OCI-LY3 (cell line): ENCODE measurements around the gene ADRA2B.

ENCODE experiments used
- CTCF ChIP-seq: fragments of 200-600, 300-600 bp; sonication (generic); IDR thresholded peaks from 2 replicates; pipeline ENCODE4 v1.5.1; 2014; ENCODE audit warnings: antibody characterized with exemption, low read length, low read depth
- EZH2phosphoT487 ChIP-seq: fragments of 200-600 bp; shearing (Covaris generic); IDR thresholded peaks from 2 replicates; pipeline ENCODE4 v1.6.1; 2018; ENCODE audit warnings: antibody characterized with exemption, mixed run types, low read depth

- TF ChIP-seq CTCF (no peak), EZH2phosphoT487 (no peak)
These were observed 7.0 kb downstream of the ADRA2B start for GRCh38 chr2:96109361-96109680.
